EL (cell line): Measurements from ENCODE around the gene MTCL3.

ENCODE experiments used
- DNase-seq: peaks from one replicate; pipeline ENCODE4 v3.0.0-alpha.2; 2016

MTCL3 gene

GRCh38 chr6:127514773-127515227 lies 4.3 kb downstream of the MTCL3 start:
- peak; percentile 67 for DNase-seq

DNA sequence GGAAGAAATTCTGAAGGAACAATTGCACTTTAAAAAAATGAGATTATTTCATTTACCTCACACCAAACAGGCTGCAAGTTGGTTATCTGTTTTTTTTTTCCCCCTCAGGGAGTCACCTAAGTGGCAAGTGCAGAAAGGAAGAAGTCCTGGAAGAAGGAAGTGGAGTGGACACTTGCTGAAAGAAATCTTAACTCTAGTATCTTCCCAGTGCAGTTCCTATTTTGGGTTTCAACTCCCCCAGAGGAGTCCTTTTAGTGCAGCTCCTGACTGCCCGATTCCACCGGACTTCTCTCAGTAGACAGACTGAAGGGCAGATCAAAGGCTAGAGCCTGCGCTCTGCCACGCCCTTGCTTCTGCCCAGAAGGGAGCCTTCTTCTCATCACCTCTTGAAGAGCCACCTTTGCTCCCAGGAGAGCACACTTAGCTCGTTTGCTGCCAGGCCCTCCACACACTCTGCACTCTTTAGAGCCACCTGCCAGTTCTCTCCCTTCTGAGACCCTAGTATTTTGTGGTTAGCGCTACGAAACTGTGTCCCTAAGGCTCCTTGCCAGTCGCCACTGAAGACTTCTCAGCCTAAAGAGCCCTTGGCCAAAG lies 4.9 kb downstream of the MTCL3 start:
- no peak for DNase-seq

DNA sequence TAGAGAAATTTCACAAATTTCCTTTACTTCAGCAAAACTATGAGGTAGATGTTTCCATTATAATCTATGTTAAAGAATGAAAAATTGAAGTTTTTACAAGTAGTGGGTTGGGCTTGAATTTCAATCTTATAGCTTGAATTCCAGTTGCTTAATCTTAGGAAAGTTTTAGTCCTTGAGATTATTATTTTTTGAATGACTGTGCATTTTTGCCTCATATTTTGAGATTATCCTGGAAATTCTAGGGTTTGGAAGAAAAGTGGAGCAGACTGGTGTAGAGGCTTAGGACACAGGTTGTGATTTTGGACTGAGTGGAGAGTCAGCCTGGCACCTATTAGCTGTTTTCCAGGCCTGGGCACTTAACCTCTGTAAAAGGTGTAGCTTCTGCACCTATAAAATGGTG lies 5.7 kb downstream of the MTCL3 start:
- DNase-seq: no peak

DNA sequence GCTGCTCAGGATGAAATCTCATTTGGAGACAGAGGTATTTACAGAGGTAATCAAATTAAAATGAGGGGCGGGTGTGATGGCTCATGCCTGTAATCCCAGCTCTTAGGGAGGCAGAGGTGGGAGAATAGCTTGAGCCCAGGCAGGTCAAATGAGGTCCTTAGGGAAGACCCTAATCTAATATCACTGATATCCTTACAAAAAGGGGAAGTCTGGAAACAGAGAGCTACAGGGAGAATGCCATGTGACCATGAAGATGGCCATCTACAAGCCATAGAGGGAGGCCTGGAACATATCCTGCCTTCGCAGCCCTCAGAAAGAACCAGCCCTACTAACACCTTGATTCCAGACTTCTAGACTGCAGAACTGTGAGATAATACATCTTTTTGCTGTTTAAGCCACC lies 8.3 kb downstream of the MTCL3 start:
- no peak for DNase-seq

DNA sequence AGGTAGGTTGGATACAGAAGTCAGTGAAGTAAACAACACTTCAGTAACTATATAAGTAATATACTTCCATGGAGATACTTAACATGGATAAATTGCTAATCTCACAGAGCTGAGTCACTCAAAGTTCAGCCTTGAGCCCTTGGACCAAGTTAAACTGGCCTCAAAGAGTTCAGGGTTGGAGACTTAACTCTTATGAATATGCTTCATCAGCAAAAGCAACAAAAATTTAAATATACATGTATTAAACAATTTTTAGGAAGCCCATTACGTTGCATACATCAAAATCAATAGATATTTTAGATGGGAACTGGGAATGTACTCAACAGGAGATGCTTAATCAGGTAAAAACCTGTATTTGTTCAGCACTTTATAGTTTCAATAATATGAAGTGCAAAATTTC lies 12.2 kb downstream of the MTCL3 start:
- no peak for DNase-seq

DNA sequence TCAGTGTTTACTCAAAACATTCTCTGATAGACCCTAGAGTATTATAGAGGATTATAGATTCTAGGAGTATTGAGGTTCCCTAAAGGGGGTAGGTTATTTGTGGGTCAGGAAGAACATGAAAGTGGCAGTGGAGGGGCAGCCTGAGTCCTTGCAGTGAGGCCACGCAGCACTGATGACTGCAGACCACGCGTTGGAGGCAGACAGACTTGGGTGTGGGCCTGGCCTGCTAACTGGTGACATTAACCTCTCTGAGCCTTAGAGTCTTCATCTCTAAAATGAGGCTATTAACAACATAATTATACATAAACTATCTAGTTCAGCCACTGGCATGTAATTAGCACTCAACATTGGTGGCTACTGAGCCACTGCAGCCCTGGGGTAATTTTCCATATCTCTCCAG lies 16.1 kb downstream of the MTCL3 start:
- DNase-seq: no peak

- no peak for DNase-seq
Measured at GRCh38 chr6:127497410-127497809, 21.7 kb downstream of the MTCL3 start.

GRCh38 chr6:127496471-127496870 lies 22.7 kb downstream of the MTCL3 start:
- DNase-seq: peak; percentile 31

DNA sequence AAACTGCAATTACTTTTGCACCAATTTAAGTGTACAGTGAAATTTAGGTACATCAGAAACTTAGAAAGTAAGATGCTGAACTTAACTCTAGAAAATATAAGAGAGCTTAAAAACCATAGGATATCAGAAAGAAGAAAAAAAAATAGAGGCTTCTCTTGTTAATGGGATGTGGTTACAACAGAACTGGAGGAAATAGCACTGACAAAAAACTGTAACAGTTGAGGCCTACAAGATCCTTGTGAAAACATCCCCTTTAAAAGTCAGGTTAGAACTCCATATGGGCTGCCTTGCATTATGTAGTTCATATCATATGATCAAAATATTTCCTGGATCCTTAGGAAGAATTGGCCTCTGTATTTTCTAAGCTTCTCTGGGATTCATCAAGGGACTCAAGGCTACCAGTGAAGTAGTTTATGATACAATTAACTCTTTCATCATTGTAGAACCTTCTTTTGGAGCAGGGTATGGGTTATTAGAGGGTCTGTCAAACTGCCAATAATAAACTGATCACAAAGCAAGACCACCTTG lies 24.8 kb downstream of the MTCL3 start:
- no peak for DNase-seq

DNA sequence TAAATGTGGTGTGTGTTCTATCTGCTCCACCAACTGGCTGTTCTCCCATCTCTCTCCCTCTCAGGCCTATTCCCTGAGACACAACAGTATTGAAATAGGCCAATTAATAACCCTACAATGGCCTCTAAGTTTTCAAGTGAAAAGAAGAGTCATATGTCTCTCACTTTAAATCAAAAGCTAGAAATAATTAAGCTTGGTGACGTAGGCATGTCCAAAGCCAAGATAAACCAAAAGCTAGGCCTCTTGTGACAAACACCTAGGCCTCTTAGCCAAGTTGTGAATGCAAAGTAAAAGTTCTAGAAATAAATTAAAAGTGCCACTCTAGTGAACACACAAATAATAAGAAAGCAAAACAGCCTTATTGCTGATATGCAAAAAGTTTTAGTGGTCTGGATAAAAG lies 29.9 kb downstream of the MTCL3 start:
- no peak for DNase-seq

GRCh38 chr6:127486934-127487333 lies 32.2 kb downstream of the MTCL3 start:
- no peak for DNase-seq

GRCh38 chr6:127484212-127484863 lies 34.8 kb downstream of the MTCL3 start:
- peak; percentile 78 for DNase-seq

- DNase-seq: no peak
Measured at GRCh38 chr6:127483399-127484055, 35.6 kb downstream of the MTCL3 start.

DNA sequence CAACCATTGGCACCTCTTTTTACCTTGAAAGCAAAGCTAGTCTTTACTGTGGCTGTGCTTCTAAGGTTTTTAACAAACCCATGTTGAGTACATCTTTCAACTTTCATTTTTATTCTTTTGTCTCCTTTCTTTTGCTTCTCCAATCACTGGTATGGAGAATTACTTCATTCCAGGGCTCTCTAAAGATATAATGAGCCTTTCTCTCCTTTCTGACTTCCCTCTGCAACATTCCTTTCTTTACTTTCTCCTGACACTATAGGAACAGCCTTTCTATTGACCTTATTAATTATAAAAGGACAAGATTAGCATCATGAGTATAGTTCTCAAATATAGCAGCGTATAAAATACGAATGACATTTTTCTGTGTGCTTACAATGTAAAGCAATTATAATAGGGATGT lies 36.8 kb downstream of the MTCL3 start:
- DNase-seq: no peak

DNA sequence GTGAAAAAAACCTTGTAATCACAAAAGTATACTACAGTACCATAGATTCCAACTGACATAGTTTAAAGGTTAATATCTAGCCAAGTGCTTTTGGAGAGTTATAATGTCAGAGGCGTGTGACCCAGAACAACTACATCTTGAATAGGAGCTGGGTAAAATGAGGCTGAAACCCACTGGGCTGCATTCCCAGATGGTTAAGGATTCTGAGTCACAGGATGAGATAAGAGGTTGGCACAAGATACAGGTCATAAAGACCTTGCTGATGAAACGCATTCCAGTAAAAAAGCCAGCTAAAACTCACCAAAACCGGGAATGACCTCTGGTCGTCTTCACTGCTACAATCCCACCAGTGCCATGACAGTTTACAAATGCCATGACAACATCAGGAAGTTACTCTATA lies 37.5 kb downstream of the MTCL3 start:
- peak; percentile 89 for DNase-seq

- DNase-seq: peak; percentile 29
Measured at GRCh38 chr6:127481111-127481510, 38.0 kb downstream of the MTCL3 start.

- DNase-seq: no peak
Measured at GRCh38 chr6:127477658-127478057, 41.5 kb downstream of the MTCL3 start.

DNA sequence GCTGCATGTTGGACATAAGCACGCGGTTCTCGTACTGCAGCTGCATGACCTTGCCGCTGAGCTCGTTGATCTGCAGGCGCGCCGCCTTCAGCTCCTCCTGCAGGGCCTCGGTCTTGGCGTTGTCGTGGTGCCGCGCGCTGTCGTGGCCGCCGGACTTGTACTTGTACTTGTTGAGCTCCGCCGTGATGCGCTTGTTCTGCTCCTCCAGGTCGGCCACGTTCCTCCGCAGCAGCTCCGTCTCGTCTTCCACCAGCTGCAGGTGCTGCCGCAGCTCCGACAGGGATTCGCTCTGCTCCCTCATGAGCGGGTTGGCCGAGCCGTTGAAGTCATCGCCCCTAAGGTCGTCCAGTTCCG lies 43.3 kb downstream of the MTCL3 start:
- no peak for DNase-seq

DNA sequence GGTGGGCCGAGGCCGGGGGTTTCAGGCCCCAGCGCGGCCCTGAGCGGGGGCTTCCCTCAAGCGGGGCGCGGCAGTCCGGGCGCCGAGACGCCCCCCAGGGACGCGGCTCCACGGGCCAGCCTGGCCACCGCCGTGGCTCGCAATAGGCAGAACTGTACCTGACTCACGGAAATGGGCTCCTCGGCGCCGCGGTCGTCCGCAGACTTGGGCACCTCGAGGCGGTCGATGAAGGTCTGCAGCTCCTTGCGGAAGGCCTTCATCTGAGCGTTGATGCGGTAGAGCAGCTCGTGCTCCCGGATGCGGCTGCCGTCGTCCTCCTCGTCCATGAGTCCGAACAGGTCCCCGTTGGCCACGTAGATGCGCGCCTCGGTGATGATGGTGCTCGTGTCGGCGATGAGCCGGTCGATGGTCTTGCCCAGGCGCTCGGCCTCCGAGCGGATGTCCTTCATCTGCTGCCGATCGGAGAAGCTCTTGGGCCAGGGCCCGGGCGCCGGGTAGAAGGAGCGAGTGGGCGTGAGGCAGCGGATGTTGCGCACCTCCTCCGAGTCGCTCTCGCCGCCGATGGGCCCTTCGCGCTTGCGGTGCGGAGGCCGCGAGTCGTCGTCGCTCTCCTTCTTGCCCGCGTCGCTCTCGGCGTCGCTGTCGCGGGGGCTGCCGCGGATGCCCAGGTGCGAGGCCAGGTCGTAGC lies 43.9 kb downstream of the MTCL3 start:
- no peak for DNase-seq

DNA sequence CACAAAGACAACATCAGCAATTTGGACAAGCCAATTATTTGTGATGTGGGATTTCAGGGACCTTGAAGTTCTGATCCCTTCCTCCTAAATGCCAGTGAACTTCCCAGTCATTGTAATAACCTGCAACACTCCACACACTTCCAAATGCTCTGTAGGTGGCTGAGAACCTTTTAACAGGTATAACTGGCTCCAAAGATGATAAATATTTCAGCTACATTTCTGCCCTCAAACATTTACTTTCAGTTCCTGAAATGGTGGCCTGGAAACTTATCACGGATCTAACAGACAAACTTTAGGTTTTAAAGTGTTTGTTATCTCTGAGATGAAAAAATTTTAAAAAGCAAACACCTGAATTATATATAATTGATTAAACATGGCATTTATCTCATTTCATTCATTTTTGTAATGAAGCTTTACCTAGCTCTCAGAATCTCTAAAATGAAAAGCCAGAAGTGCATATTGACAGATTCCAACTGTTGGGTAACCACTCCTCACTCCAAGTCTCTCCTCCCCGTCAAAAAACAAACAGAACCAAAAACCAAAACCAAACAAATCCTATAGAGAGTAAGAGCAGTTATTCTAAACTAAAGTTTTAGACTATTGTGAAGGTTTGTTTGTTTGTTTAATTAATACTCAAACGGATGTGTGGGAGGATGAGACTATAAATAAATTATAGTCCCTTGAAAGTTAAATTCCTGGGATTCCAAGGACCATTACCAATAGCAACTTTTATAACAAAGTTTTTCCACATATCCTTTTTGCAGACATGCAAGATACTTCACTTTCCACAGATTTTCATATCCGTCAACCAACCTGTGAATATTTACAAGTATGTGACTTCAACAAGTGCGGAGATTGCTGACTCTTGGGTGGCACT lies 47.5 kb downstream of the MTCL3 start:
- DNase-seq: peak; percentile 58

- no peak for DNase-seq
Measured at GRCh38 chr6:127468936-127469335, 50.2 kb downstream of the MTCL3 start.

GRCh38 chr6:127466416-127466815 lies 52.7 kb downstream of the MTCL3 start:
- no peak for DNase-seq
